Measurements from ENCODE around the gene THEM5. TPM values are rescaled to one million over a fixed set of nuclear protein-coding genes. Genes with fewer than 3 reads are reported as not detected.

The THEM5 gene
- total RNA-seq, 6 experiments from 2014 or later = not detected

GRCh38 chr1:151807131-151807530 lies 46.4 kb downstream of the THEM5 start:
- Histone ChIP-seq H3K4me3 (no peak overlapping the region), H3K9me3 (no peaks in the 10 kb centered on the region), H3K36me3 (peaks cover 0 to 36% (median 10%) of the 10 kb centered on the region in 4 donors), H3K27me3 (no peaks in the 10 kb centered on the region), H3K4me1 (no peaks in the 10 kb centered on the region), H3K27ac (no peak overlapping the region)
- ATAC-seq (peak in 1 of 4 donors; percentile 14), DNase-seq (no peak)
- TF ChIP-seq POLR2A (IDR thresholded peaks at IDR 0.05) = no peak
- TF ChIP-seq, protein P1, sequence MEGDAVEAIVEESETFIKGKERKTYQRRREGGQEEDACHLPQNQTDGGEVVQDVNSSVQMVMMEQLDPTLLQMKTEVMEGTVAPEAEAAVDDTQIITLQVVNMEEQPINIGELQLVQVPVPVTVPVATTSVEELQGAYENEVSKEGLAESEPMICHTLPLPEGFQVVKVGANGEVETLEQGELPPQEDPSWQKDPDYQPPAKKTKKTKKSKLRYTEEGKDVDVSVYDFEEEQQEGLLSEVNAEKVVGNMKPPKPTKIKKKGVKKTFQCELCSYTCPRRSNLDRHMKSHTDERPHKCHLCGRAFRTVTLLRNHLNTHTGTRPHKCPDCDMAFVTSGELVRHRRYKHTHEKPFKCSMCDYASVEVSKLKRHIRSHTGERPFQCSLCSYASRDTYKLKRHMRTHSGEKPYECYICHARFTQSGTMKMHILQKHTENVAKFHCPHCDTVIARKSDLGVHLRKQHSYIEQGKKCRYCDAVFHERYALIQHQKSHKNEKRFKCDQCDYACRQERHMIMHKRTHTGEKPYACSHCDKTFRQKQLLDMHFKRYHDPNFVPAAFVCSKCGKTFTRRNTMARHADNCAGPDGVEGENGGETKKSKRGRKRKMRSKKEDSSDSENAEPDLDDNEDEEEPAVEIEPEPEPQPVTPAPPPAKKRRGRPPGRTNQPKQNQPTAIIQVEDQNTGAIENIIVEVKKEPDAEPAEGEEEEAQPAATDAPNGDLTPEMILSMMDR (IDR thresholded peaks at IDR 0.05) = no peak
- intact Hi-C loops (cut with DNase I) = no loop called here
- 20% methylated on average over 1 of the region's 5 CpGs for WGBS (ENCODE audit: insufficient coverage, low coverage, low lambda C conversion rate, missing lambda C conversion rate)

DNA sequence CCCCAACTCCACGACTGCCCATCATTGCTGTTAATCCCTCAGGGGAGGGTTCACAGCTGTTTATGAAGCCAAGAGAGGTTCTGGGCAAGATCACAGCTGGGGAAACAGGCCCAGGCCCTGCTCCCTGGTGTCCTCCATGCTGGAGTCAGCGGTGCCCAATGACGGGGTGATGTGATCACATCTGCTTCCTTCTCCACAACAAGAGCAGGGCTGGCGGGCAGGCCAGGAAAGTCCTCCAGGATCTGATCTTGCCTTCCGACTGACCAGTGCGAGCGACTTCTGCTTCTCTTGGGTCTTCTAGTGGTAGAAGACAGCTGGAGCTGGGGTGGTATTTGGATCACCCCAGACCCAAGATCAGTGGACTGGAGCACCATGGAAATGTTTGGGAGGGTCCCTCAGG lies 47.3 kb downstream of the THEM5 start:
- no peak overlapping the region for H3K4me3 ChIP-seq
- DNase-seq (peak in 1 of 3 donors; percentile 40), ATAC-seq (peak in 3 of 4 donors; percentile 16 to 30 (median 29))
- H3K4me1 ChIP-seq = no peaks in the 10 kb centered on the region
- no peak for TF ChIP-seq POLR2A (IDR thresholded peaks at IDR 0.05)
- TF ChIP-seq, protein P1 (IDR thresholded peaks at IDR 0.05) = no peak
- no peaks in the 10 kb centered on the region for H3K9me3 ChIP-seq
- intact Hi-C loops (cut with DNase I) = no loop called here
- H3K36me3 ChIP-seq = peaks cover 0 to 28% (median 5%) of the 10 kb centered on the region in 4 donors
- no peaks in the 10 kb centered on the region for H3K27me3 ChIP-seq
- H3K27ac ChIP-seq = no peak overlapping the region
- WGBS (ENCODE audit: insufficient coverage, low coverage, low lambda C conversion rate, missing lambda C conversion rate) = 27% methylated on average over 1 of the region's 7 CpGs

- TF ChIP-seq, protein P1 (IDR thresholded peaks at IDR 0.05) = no peak
- TF ChIP-seq POLR2A (IDR thresholded peaks at IDR 0.05) = no peak
- Histone ChIP-seq H3K36me3 (peaks cover 0 to 20% (median 4%) of the 10 kb centered on the region in 4 donors), H3K27me3 (no peaks in the 10 kb centered on the region), H3K4me1 (no peaks in the 10 kb centered on the region), H3K27ac (no peak within 1 kb of the TSS), H3K4me3 (no peak within 1 kb of the TSS), H3K9me3 (no peaks in the 10 kb centered on the region)
- WGBS (ENCODE audit: insufficient coverage, low coverage, low lambda C conversion rate, missing lambda C conversion rate) = 20% methylated on average over 5 of the region's 12 CpGs
- ATAC-seq (peak; percentile 10 to 52 (median 32)), DNase-seq (peak in 1 of 3 donors; percentile 44)
- intact Hi-C loops (cut with DNase I) = no loop called here
These were observed 48.3 kb downstream of the THEM5 start, which contains the start of gene LINGO4 for GRCh38 chr1:151805066-151805820. Gene LINGO4, minus strand, starts transcription at chr1:151805419. Its CDS starts 2,715 bp downstream, at chr1:151802704.

DNA sequence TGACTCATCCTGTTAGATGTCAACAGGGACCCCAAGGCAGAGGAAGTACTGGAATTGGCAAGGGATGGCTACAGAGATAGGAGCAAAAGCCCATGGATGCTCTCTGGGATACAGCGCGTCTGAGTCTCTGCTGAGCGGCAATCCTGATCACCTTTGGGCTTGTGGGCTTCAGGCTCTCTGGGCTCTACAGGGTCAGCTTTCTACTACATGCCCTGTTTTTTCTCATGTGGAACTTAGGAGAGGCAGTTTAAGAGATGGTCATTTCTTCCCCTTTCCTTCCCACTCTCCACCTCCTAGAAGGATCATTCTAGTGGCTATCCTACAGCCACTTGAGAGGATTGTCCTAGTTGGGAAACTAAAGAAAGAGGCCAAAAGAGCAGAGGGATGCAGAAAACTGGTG lies 49.6 kb downstream of the THEM5 start:
- no peak overlapping the region for H3K4me3 ChIP-seq
- H3K36me3 ChIP-seq = peaks cover 0 to 18% (median 0%) of the 10 kb centered on the region in 4 donors
- no peak overlapping the region for H3K27ac ChIP-seq
- no peaks in the 10 kb centered on the region for H3K9me3 ChIP-seq
- no peak for TF ChIP-seq POLR2A (IDR thresholded peaks at IDR 0.05)
- TF ChIP-seq, protein P1 (IDR thresholded peaks at IDR 0.05) = no peak
- ATAC-seq (no peak), DNase-seq (no peak)
- no peaks in the 10 kb centered on the region for H3K4me1 ChIP-seq
- WGBS (ENCODE audit: insufficient coverage, low coverage, low lambda C conversion rate, missing lambda C conversion rate) = 95% methylated on average over 3 of the region's 3 CpGs
- no peaks in the 10 kb centered on the region for H3K27me3 ChIP-seq
- intact Hi-C loops (cut with DNase I) = no loop called here

Measured in right lobe of liver (tissue), 6 donors.